K562 (cell line): ENCODE results near the gene FLAD1. TPM values are rescaled to one million over a fixed set of nuclear protein-coding genes. Genes with fewer than 3 reads are reported as not detected.

ENCODE experiments used
- E2F3 ChIP-seq: fragments of 250-450 bp; sonication (Bioruptor Pico); IDR thresholded peaks from 2 replicates; pipeline ENCODE4 v1.4.0; 2020; ENCODE audit warnings: mild to moderate bottlenecking
- FUS ChIP-seq: fragments of 200-400 bp; formaldehyde crosslinking; optimal IDR thresholded peaks from 2 replicates; pipeline ENCODE3; 2017; ENCODE audit warnings: low read depth, low read length
- KLF16 ChIP-seq: IDR thresholded peaks from 2 replicates; pipeline ENCODE4 v1.6.1; 2016; ENCODE audit warnings: antibody characterized with exemption
- KLF6 ChIP-seq: fragments of 250-450 bp; sonication (Bioruptor Pico); IDR thresholded peaks from 2 replicates; pipeline ENCODE4 v1.4.0; 2020; ENCODE audit warnings: mild to moderate bottlenecking, moderate library complexity, borderline replicate concordance
- NFIC ChIP-seq: fragments of 450-650 bp; IDR thresholded peaks from 2 replicates; pipeline ENCODE4 v1.6.1; 2017; ENCODE audit warnings: mild to moderate bottlenecking, inconsistent platforms
- TEAD1 ChIP-seq, 2 experiments: fragments of 450-650 bp in 1 of 2; sonication (generic) in 1 of 2; formaldehyde crosslinking; IDR thresholded peaks; 2 replicates each; pipeline versions ENCODE4 v1.4.0 to v1.8.0; 2020 to 2022; ENCODE audit warnings: mild to moderate bottlenecking in 2 of 2, missing genetic modification reagents in 1 of 2
- polyA plus RNA-seq, 8 experiments: library from polyadenylated mRNA; depleted of rRNA in 4 of 8; stranded (reverse) in 5 of 8; unstranded in 3 of 8; fragments of >200 nt; fragmentation: Nextera tagmentation in 2 of 8; fragmentation: Illumina TruSeq in 1 of 8; extraction: Ambion mirVana in 2 of 8; extraction: Trizol in 1 of 8; gene quantifications; 2 replicates each; pipeline versions ENCODE4 v1.2.1 to v1.2.3, GENCODE V29; 2011 to 2014; ENCODE audit warnings: inconsistent platforms in 1 of 8, missing spikeins in 1 of 8
- total RNA-seq, 7 experiments: library from RNA; depleted of rRNA in 6 of 7; stranded (reverse); fragments of >200 nt in 6 of 7; fragmentation: Illumina TruSeq in 2 of 7; extraction: Trizol in 2 of 7; gene quantifications; 2 replicates each; pipeline versions ENCODE4 v1.2.1 to v1.2.3, GENCODE V29; 2011 to 2021; ENCODE audit warnings: low replicate concordance in 1 of 7
- TF ChIP-seq, protein P1 (sequence below): fragments of 200-600 bp; sonication (generic); IDR thresholded peaks from one replicate; pipeline ENCODE4 v1.6.1; 2012; ENCODE audit warnings: mild to moderate bottlenecking, low read depth, low read length, inconsistent platforms
- TF ChIP-seq, protein P2 (sequence below): IDR thresholded peaks from 2 replicates; pipeline ENCODE4 v1.6.1; 2011; ENCODE audit warnings: borderline replicate concordance, low read depth, mild to moderate bottlenecking, moderate library complexity, low read length; ENCODE audit not compliant: insufficient read depth, poor library complexity, severe bottlenecking

The FLAD1 gene
- total and polyA plus RNA-seq, 9 of the 15 experiments (the other 6 are each of a cell fraction or from before 2014, with no cell fraction given): 24.9 to 85.8 (median 67.0) TPM

DNA sequence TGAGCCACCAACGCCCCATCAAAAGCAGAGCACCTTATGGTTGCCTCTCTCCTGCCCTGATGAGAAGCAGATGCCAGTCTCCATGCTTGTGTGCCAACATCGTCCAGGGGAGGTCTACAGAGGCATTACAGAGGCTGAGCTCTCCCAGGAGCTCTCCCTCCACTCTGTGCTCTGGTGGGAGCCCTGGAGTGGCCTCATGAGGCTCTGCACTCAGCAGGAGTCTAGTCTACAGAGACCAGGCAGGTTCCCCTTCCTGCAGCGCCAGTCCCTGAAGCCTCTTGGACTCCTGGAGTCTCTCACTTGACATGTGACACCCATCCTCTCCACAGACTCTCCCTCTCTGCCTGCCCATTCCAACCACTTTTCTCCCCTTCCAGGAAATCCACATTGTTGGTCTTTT lies 53.9 kb downstream of the FLAD1 start (continued):
- TF ChIP-seq, protein P1, sequence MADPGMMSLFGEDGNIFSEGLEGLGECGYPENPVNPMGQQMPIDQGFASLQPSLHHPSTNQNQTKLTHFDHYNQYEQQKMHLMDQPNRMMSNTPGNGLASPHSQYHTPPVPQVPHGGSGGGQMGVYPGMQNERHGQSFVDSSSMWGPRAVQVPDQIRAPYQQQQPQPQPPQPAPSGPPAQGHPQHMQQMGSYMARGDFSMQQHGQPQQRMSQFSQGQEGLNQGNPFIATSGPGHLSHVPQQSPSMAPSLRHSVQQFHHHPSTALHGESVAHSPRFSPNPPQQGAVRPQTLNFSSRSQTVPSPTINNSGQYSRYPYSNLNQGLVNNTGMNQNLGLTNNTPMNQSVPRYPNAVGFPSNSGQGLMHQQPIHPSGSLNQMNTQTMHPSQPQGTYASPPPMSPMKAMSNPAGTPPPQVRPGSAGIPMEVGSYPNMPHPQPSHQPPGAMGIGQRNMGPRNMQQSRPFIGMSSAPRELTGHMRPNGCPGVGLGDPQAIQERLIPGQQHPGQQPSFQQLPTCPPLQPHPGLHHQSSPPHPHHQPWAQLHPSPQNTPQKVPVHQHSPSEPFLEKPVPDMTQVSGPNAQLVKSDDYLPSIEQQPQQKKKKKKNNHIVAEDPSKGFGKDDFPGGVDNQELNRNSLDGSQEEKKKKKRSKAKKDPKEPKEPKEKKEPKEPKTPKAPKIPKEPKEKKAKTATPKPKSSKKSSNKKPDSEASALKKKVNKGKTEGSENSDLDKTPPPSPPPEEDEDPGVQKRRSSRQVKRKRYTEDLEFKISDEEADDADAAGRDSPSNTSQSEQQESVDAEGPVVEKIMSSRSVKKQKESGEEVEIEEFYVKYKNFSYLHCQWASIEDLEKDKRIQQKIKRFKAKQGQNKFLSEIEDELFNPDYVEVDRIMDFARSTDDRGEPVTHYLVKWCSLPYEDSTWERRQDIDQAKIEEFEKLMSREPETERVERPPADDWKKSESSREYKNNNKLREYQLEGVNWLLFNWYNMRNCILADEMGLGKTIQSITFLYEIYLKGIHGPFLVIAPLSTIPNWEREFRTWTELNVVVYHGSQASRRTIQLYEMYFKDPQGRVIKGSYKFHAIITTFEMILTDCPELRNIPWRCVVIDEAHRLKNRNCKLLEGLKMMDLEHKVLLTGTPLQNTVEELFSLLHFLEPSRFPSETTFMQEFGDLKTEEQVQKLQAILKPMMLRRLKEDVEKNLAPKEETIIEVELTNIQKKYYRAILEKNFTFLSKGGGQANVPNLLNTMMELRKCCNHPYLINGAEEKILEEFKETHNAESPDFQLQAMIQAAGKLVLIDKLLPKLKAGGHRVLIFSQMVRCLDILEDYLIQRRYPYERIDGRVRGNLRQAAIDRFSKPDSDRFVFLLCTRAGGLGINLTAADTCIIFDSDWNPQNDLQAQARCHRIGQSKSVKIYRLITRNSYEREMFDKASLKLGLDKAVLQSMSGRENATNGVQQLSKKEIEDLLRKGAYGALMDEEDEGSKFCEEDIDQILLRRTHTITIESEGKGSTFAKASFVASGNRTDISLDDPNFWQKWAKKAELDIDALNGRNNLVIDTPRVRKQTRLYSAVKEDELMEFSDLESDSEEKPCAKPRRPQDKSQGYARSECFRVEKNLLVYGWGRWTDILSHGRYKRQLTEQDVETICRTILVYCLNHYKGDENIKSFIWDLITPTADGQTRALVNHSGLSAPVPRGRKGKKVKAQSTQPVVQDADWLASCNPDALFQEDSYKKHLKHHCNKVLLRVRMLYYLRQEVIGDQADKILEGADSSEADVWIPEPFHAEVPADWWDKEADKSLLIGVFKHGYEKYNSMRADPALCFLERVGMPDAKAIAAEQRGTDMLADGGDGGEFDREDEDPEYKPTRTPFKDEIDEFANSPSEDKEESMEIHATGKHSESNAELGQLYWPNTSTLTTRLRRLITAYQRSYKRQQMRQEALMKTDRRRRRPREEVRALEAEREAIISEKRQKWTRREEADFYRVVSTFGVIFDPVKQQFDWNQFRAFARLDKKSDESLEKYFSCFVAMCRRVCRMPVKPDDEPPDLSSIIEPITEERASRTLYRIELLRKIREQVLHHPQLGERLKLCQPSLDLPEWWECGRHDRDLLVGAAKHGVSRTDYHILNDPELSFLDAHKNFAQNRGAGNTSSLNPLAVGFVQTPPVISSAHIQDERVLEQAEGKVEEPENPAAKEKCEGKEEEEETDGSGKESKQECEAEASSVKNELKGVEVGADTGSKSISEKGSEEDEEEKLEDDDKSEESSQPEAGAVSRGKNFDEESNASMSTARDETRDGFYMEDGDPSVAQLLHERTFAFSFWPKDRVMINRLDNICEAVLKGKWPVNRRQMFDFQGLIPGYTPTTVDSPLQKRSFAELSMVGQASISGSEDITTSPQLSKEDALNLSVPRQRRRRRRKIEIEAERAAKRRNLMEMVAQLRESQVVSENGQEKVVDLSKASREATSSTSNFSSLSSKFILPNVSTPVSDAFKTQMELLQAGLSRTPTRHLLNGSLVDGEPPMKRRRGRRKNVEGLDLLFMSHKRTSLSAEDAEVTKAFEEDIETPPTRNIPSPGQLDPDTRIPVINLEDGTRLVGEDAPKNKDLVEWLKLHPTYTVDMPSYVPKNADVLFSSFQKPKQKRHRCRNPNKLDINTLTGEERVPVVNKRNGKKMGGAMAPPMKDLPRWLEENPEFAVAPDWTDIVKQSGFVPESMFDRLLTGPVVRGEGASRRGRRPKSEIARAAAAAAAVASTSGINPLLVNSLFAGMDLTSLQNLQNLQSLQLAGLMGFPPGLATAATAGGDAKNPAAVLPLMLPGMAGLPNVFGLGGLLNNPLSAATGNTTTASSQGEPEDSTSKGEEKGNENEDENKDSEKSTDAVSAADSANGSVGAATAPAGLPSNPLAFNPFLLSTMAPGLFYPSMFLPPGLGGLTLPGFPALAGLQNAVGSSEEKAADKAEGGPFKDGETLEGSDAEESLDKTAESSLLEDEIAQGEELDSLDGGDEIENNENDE: no peak
- TF ChIP-seq NFIC (no peak), TEAD1 (CRISPR knock-in tag; IDR thresholded peaks at IDR 0.05) (no peak), FUS (no peak), E2F3 (no peak), KLF6 (CRISPR knock-in tag) (no peak), KLF16 (no peak)
- TF ChIP-seq, protein P2, sequence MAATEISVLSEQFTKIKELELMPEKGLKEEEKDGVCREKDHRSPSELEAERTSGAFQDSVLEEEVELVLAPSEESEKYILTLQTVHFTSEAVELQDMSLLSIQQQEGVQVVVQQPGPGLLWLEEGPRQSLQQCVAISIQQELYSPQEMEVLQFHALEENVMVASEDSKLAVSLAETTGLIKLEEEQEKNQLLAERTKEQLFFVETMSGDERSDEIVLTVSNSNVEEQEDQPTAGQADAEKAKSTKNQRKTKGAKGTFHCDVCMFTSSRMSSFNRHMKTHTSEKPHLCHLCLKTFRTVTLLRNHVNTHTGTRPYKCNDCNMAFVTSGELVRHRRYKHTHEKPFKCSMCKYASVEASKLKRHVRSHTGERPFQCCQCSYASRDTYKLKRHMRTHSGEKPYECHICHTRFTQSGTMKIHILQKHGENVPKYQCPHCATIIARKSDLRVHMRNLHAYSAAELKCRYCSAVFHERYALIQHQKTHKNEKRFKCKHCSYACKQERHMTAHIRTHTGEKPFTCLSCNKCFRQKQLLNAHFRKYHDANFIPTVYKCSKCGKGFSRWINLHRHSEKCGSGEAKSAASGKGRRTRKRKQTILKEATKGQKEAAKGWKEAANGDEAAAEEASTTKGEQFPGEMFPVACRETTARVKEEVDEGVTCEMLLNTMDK: no peak
